SU-DHL-6 (cell line): ENCODE measurements around the gene KLK11.

Experiments
- H2AFZ ChIP-seq: fragments of 200-600 bp; sonication (generic); 2 replicates; pipeline ENCODE4 v1.6.1; 2014; ENCODE audit warnings: low read depth, mild to moderate bottlenecking, moderate library complexity, mixed read lengths, antibody characterized with exemption, low read length; ENCODE audit not compliant: severe bottlenecking
- H3F3A ChIP-seq: fragments of 200-600 bp; shearing (Covaris generic); 2 replicates; pipeline ENCODE4 v1.6.0; 2016; ENCODE audit warnings: antibody characterized with exemption, mild to moderate bottlenecking; ENCODE audit not compliant: insufficient read depth
- H3K27ac ChIP-seq: fragments of 200-600 bp; sonication (generic); 2 replicates; pipeline ENCODE4 v1.5.1; 2016; ENCODE audit warnings: low read depth, mild to moderate bottlenecking, low read length, moderate library complexity, mixed read lengths
- H3K27me3 ChIP-seq: fragments of 200-600 bp; sonication (generic), shearing (Covaris generic); 2 replicates; pipeline ENCODE4 v1.6.0; 2014; ENCODE audit warnings: mild to moderate bottlenecking, low read length
- H3K36me3 ChIP-seq: fragments of 200-600 bp; sonication (generic); 2 replicates; pipeline ENCODE4 v1.6.1; 2014; ENCODE audit warnings: mild to moderate bottlenecking, low read length, mixed read lengths
- H3K4me2 ChIP-seq: fragments of 300-600, 200-600 bp; shearing (Covaris generic), sonication (generic); 2 replicates; pipeline ENCODE4 v1.6.0; 2014; ENCODE audit warnings: low read length, low read depth, mild to moderate bottlenecking; ENCODE audit not compliant: poor library complexity, severe bottlenecking
- H3K4me3 ChIP-seq: fragments of 200-600 bp; sonication (generic); 2 replicates; pipeline ENCODE4 v1.5.1; 2014; ENCODE audit warnings: antibody characterized with exemption, low read length, mild to moderate bottlenecking, mixed read lengths; ENCODE audit not compliant: insufficient read depth, poor library complexity, severe bottlenecking
- H3K79me2 ChIP-seq: fragments of 200-600 bp; sonication (generic); 2 replicates; pipeline ENCODE4 v1.6.1; 2014; ENCODE audit warnings: mild to moderate bottlenecking, low read length, moderate library complexity; ENCODE audit not compliant: insufficient read depth
- H3K9ac ChIP-seq: fragments of 200-600 bp; sonication (generic); 2 replicates; pipeline ENCODE4 v1.7.0; 2014; ENCODE audit warnings: mild to moderate bottlenecking, low read length
- H3K9me2 ChIP-seq: fragments of 200-600 bp; sonication (generic); replicated peaks from 2 replicates; pipeline ENCODE4 v1.6.1; 2014; ENCODE audit warnings: low read length; ENCODE audit not compliant: insufficient read depth
- H3K9me3 ChIP-seq: fragments of 200-600 bp; sonication (generic); 2 replicates; pipeline ENCODE4 v1.6.1; 2014; ENCODE audit warnings: low read length, mixed read lengths; ENCODE audit not compliant: insufficient read depth
- H4K20me1 ChIP-seq: fragments of 200-600 bp; sonication (generic); 2 replicates; pipeline ENCODE4 v1.6.1; 2014; ENCODE audit warnings: low read depth, mild to moderate bottlenecking, antibody characterized with exemption, low read length, moderate library complexity, mixed read lengths
- EZH2phosphoT487 ChIP-seq: fragments of 200-600 bp; sonication (generic), shearing (Covaris generic); conservative IDR thresholded peaks from 2 replicates; pipeline ENCODE4 v1.6.1; 2018; ENCODE audit warnings: mild to moderate bottlenecking, antibody characterized with exemption, low read length, moderate library complexity, mixed read lengths
- TF ChIP-seq, protein P1 (sequence below): fragments of 200-600 bp; sonication (generic); IDR thresholded peaks from one replicate; pipeline ENCODE4 v1.5.1; 2017; ENCODE audit warnings: antibody characterized with exemption, mild to moderate bottlenecking, low read length, moderate library complexity; ENCODE audit not compliant: insufficient read depth, poor library complexity, severe bottlenecking

Gene KLK11

DNA sequence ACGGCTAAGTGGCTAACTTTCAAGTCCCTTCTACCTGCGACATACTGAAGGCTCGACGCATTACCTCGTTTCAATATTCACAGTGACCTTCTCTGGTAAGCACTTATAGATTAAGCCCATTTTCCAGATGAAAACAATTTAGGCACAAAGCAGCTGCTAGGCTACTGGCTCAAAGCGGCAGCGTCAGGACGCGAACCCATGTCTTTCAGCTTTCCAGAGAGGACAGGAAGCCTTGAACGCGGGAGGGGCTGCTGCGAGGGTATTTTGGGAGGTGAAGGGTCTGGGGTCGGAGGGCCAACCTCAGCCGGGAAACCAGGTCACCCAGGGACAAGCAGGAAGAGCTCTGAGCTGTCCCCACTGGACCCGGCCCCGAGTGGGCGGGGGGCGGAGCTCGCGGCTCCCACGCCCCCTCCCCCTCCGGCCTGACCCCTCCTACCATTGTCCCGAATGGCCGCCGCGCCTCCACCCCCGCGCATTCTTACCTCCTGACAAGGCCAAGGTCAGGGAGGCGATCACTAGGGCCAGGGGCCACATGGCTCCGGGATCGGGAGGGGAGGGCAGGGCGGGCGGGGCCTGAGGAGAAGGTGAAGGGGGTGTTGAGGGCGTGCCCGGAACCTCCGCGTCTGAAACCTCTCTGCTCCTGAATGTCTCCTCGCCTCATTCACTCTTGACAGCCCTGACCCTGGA lies 38.3 kb upstream of the KLK11 start, which contains the start of gene KLK13:
Gene KLK13, minus strand, starts transcription at position 559 of the 687 bp plus-strand sequence. Its CDS starts 25 bp downstream, at position 534.
- Histone ChIP-seq H3K9ac (no peak within 1 kb of the TSS), H4K20me1 (no peaks in the 10 kb centered on the region), H3K27ac (no peak within 1 kb of the TSS), H3K9me2 (no peaks in the 10 kb centered on the region), H2AFZ (no peak within 1 kb of the TSS), H3K9me3 (no peaks in the 10 kb centered on the region), H3K36me3 (no peaks in the 10 kb centered on the region), H3K4me2 (no peak within 1 kb of the TSS), H3K27me3 (no peaks in the 10 kb centered on the region), H3K79me2 (no peaks in the 10 kb centered on the region), H3K4me3 (no peak within 1 kb of the TSS), H3F3A (no peaks in the 10 kb centered on the region)
- TF ChIP-seq EZH2phosphoT487 = no peak
- TF ChIP-seq, protein P1, sequence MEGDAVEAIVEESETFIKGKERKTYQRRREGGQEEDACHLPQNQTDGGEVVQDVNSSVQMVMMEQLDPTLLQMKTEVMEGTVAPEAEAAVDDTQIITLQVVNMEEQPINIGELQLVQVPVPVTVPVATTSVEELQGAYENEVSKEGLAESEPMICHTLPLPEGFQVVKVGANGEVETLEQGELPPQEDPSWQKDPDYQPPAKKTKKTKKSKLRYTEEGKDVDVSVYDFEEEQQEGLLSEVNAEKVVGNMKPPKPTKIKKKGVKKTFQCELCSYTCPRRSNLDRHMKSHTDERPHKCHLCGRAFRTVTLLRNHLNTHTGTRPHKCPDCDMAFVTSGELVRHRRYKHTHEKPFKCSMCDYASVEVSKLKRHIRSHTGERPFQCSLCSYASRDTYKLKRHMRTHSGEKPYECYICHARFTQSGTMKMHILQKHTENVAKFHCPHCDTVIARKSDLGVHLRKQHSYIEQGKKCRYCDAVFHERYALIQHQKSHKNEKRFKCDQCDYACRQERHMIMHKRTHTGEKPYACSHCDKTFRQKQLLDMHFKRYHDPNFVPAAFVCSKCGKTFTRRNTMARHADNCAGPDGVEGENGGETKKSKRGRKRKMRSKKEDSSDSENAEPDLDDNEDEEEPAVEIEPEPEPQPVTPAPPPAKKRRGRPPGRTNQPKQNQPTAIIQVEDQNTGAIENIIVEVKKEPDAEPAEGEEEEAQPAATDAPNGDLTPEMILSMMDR = no peak

DNA sequence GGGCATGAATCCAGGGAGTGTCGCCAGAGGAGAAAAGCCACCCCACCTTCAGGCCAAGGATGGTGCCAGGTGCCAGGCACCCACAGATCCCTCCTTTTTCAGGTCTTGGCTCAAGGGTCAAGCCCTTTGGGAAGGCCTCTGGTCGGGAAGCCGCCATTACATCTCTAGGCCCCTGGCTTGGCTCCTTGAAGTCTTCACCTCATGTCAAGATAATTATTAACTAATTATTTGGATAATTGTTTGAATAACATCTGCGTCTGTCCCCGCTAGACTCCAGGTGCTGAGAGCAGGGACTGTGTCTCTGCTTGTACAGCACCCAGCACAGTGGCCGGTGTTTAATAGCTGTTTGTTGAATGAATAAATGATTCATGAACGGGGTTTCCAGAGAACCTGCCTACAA lies 37.2 kb upstream of the KLK11 start:
- no peaks in the 10 kb centered on the region for H3K36me3 ChIP-seq
- no peaks in the 10 kb centered on the region for H3K9me2 ChIP-seq
- no peak overlapping the region for H3K9ac ChIP-seq
- H3K9me3 ChIP-seq = no peaks in the 10 kb centered on the region
- H3K27ac ChIP-seq = no peak overlapping the region
- no peaks in the 10 kb centered on the region for H3K79me2 ChIP-seq
- H3K4me2 ChIP-seq = no peak overlapping the region
- H2AFZ ChIP-seq = no peak overlapping the region
- H3K4me3 ChIP-seq = no peak overlapping the region
- no peaks in the 10 kb centered on the region for H3F3A ChIP-seq
- no peak for TF ChIP-seq EZH2phosphoT487
- TF ChIP-seq, protein P1 = no peak
- H3K27me3 ChIP-seq = no peaks in the 10 kb centered on the region
- H4K20me1 ChIP-seq = no peaks in the 10 kb centered on the region

DNA sequence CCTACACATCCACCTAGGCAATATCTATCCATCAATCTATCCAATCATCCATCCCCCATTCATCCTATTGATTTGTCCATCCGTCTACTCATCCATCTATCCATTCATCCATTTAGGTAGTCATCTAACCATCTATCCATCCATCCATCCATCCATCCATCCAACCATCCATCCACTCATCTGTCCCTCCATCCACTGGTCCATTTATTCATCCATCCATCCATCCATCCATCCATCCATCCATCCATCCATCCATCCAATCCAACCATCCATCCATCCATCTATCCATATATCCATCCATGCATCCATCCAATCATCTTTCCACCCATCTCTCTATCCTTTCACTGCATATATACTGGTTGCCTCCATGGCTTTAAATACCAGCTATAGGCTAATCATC lies 34.6 kb upstream of the KLK11 start:
- no peaks in the 10 kb centered on the region for H3F3A ChIP-seq

More for the DNA sequence above, 34.6 kb upstream of the KLK11 start:
- H4K20me1 ChIP-seq = no peaks in the 10 kb centered on the region
- no peak overlapping the region for H3K27ac ChIP-seq
- H2AFZ ChIP-seq = no peak overlapping the region
- H3K27me3 ChIP-seq = no peaks in the 10 kb centered on the region
- no peak overlapping the region for H3K4me2 ChIP-seq
- H3K79me2 ChIP-seq = no peaks in the 10 kb centered on the region
- no peaks in the 10 kb centered on the region for H3K36me3 ChIP-seq
- no peak overlapping the region for H3K9ac ChIP-seq
- no peaks in the 10 kb centered on the region for H3K9me2 ChIP-seq
- TF ChIP-seq, protein P1 = no peak
- no peak for TF ChIP-seq EZH2phosphoT487
- H3K9me3 ChIP-seq = no peaks in the 10 kb centered on the region
- no peak overlapping the region for H3K4me3 ChIP-seq
